NOMO-1 treated with DMSO at 0.1 percent for 48 hours (cell line): ENCODE measurements around the gene FGF2.

Experiments used
- DNase-seq: peaks from one replicate; lab custom pipeline; 2025; ENCODE audit not compliant: unreplicated experiment; lab: John Stamatoyannopoulos, UW

Gene FGF2

GRCh38 chr4:122889726-122890125 lies 63.1 kb downstream of the FGF2 start:
- no peak for DNase-seq

GRCh38 chr4:122890147-122890795 lies 63.6 kb downstream of the FGF2 start:
- no peak for DNase-seq

- DNase-seq: no peak
These were observed 68.2 kb downstream of the FGF2 start for GRCh38 chr4:122894827-122895226.

GRCh38 chr4:122895336-122895995 lies 68.8 kb downstream of the FGF2 start:
- no peak for DNase-seq

- DNase-seq: no peak
These were observed 69.6 kb downstream of the FGF2 start for GRCh38 chr4:122896270-122896669.

- no peak for DNase-seq
These were observed 71.9 kb downstream of the FGF2 start for GRCh38 chr4:122898370-122899150.

GRCh38 chr4:122899682-122900081 lies 73.1 kb downstream of the FGF2 start:
- no peak for DNase-seq

- DNase-seq: no peak
These were observed 73.7 kb downstream of the FGF2 start for GRCh38 chr4:122900314-122900713.

- no peak for DNase-seq
These were observed 74.8 kb downstream of the FGF2 start for GRCh38 chr4:122901247-122902010.

GRCh38 chr4:122903766-122904288 lies 77.2 kb downstream of the FGF2 start:
- DNase-seq: no peak

- no peak for DNase-seq
These were observed 80.3 kb downstream of the FGF2 start for GRCh38 chr4:122906859-122907305.

GRCh38 chr4:122908223-122908622 lies 81.6 kb downstream of the FGF2 start:
- no peak for DNase-seq

GRCh38 chr4:122909683-122910082 lies 83.1 kb downstream of the FGF2 start:
- DNase-seq: no peak

GRCh38 chr4:122911588-122911987 lies 85.0 kb downstream of the FGF2 start:
- no peak for DNase-seq

- DNase-seq: no peak
These were observed 86.4 kb downstream of the FGF2 start for GRCh38 chr4:122912810-122913575.

- DNase-seq: no peak
These were observed 87.8 kb downstream of the FGF2 start for GRCh38 chr4:122914292-122914904.

- no peak for DNase-seq
These were observed 88.3 kb downstream of the FGF2 start for GRCh38 chr4:122914938-122915337.

GRCh38 chr4:122917731-122918130 lies 91.1 kb downstream of the FGF2 start:
- DNase-seq: no peak

- no peak for DNase-seq
These were observed 93.8 kb downstream of the FGF2 start for GRCh38 chr4:122920473-122920872.

- no peak for DNase-seq
These were observed 94.7 kb downstream of the FGF2 start for GRCh38 chr4:122921300-122921699.
